ENCODE measurements around the gene PTPRN2. TPM values are rescaled to one million over a fixed set of nuclear protein-coding genes. Genes with fewer than 3 reads are reported as not detected.

The PTPRN2 gene
- total RNA-seq, 1 donor from 2014 or later: 11.4 TPM

GRCh38 chr7:157987906-157988305 lies 599.7 kb downstream of the PTPRN2 start:
- no peak overlapping the region for H3K4me3 Mint-ChIP-seq (ENCODE audit: low read depth)
- no peak overlapping the region for H3K27ac Mint-ChIP-seq
- no peaks in the 10 kb centered on the region for H3K4me1 Mint-ChIP-seq (ENCODE audit: low read depth)

DNA sequence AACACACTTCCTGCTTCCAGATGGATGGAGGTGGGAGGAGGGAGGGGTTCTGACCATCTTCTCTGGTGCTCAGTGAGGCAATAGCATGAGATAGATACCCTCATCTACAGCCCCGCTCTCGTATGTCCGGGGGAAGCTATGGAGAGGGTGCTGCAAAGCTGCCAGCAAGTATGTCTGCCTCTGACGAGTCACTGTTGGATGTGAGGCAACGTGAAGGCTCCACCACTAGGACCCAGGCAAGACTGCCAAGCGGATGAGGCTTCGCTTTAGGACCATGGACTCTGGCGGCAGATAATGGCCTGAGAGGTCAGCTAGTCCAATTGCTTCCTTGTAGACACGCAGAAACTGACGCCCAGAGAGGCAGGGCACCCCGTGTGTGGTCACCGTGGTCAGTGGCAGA lies 601.6 kb downstream of the PTPRN2 start:
- Mint-ChIP-seq H3K36me3 (ENCODE audit: insufficient read depth) (no peaks in the 10 kb centered on the region), H3K27ac (no peak overlapping the region), H3K4me3 (ENCODE audit: low read depth) (no peak overlapping the region), H3K27me3 (peaks cover 16% of the 10 kb centered on the region), H3K9me3 (ENCODE audit: low read depth) (no peaks in the 10 kb centered on the region), H3K4me1 (ENCODE audit: low read depth) (peaks cover 2% of the 10 kb centered on the region)
- no peak for TF ChIP-seq CTCF (IDR thresholded peaks at IDR 0.05; ENCODE audit: unreplicated experiment)
- DNase-seq (ENCODE audit: low spot score, unreplicated experiment): no peak

More at GRCh38 chr7:157987906-157988305, 599.7 kb downstream of the PTPRN2 start:
- Mint-ChIP-seq H3K9me3 (ENCODE audit: low read depth) (no peaks in the 10 kb centered on the region), H3K27me3 (peaks cover 11% of the 10 kb centered on the region), H3K36me3 (ENCODE audit: insufficient read depth) (no peaks in the 10 kb centered on the region)
- DNase-seq (ENCODE audit: low spot score, unreplicated experiment): no peak
- TF ChIP-seq CTCF (IDR thresholded peaks at IDR 0.05; ENCODE audit: unreplicated experiment): no peak

DNA sequence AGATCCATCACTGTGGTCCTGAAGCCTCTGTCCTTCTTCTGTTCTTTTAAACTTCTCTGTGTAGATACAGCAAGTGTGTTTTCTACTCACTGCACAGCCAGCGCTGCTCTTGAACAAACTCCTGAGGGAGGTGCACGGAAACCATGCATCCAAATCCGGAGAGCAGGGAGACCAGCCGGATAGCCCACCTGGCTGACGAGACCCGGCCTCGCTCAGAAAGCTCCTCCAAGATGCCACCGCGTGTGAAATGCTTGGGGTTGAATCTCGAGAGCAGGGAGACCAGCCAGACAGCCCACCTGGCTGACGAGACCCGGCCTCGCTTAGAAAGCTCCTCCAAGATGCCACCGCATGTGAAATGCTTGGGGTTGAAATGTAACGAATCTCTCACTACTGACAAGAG lies 602.0 kb downstream of the PTPRN2 start:
- no peaks in the 10 kb centered on the region for H3K9me3 Mint-ChIP-seq (ENCODE audit: low read depth)
- no peak overlapping the region for H3K4me3 Mint-ChIP-seq (ENCODE audit: low read depth)
- DNase-seq (ENCODE audit: low spot score, unreplicated experiment): no peak
- TF ChIP-seq CTCF (IDR thresholded peaks at IDR 0.05; ENCODE audit: unreplicated experiment): no peak
- H3K36me3 Mint-ChIP-seq (ENCODE audit: insufficient read depth): no peaks in the 10 kb centered on the region
- peaks cover 16% of the 10 kb centered on the region for H3K27me3 Mint-ChIP-seq
- H3K4me1 Mint-ChIP-seq (ENCODE audit: low read depth): peaks cover 3% of the 10 kb centered on the region
- H3K27ac Mint-ChIP-seq: no peak overlapping the region

- Mint-ChIP-seq H3K4me3 (ENCODE audit: low read depth) (no peak overlapping the region), H3K9me3 (ENCODE audit: low read depth) (no peaks in the 10 kb centered on the region), H3K27me3 (peaks cover 13% of the 10 kb centered on the region), H3K4me1 (ENCODE audit: low read depth) (peaks cover 3% of the 10 kb centered on the region), H3K27ac (no peak overlapping the region), H3K36me3 (ENCODE audit: insufficient read depth) (no peaks in the 10 kb centered on the region)
- no peak for DNase-seq (ENCODE audit: low spot score, unreplicated experiment)
- no peak for TF ChIP-seq CTCF (IDR thresholded peaks at IDR 0.05; ENCODE audit: unreplicated experiment)
These were observed 603.0 kb downstream of the PTPRN2 start for GRCh38 chr7:157984423-157985163.

DNA sequence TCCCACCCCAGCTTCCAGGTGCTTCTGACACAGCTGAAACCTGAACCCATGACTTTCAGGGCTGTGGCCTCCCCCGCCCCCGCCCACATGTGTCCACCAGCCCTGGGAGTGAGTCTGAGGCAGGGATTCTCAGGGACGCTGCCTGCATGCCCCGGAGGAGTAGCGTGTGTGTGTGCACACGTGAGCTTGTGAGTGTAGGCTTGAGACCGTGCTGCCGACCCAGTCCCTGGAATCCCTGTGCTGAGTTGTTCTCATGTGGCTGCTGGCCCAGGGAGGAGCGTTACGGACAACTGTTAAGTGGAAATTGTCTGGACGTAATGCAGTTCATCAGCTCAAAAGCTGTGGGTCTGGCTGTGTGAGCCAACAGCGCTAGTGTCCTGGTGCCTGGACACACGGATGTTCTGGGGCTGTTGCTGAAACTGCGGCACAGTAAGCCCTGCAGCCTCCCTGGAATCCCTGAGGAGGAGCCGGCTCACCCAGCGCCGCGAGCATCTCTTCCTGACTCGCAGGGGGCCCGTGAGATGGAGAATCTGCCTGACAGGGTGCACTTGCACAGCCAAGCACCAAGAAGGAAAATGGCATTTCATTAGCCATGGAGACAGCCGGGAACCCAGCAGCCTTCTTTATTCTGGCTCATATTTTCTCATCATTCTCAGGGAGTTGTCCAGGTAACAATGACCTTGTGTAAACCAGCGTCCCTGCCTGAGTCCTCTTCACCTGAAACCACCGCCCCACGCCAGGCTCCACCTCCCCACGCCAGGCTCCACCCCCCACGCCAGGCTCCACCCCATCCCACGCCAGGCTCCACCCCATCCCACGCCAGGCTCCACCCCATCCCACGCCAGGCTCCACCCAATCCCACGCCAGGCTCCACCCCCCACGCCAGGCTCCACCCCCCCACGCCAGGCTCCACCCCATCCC lies 603.9 kb downstream of the PTPRN2 start:
- H3K36me3 Mint-ChIP-seq (ENCODE audit: insufficient read depth): no peaks in the 10 kb centered on the region
- H3K4me3 Mint-ChIP-seq (ENCODE audit: low read depth): no peak overlapping the region
- peaks cover 13% of the 10 kb centered on the region for H3K27me3 Mint-ChIP-seq
- DNase-seq (ENCODE audit: low spot score, unreplicated experiment): no peak
- TF ChIP-seq CTCF (IDR thresholded peaks at IDR 0.05; ENCODE audit: unreplicated experiment): no peak
- peaks cover 3% of the 10 kb centered on the region for H3K4me1 Mint-ChIP-seq (ENCODE audit: low read depth)
- no peak overlapping the region for H3K27ac Mint-ChIP-seq
- no peaks in the 10 kb centered on the region for H3K9me3 Mint-ChIP-seq (ENCODE audit: low read depth)
